Loucy (cell line): ENCODE measurements around the gene TMA7B.

Experiments used
- CTCF ChIP-seq: fragments of 200-600 bp; sonication (generic); conservative IDR thresholded peaks from 2 replicates; pipeline ENCODE4 v1.5.1; 2014; ENCODE audit warnings: mild to moderate bottlenecking, antibody characterized with exemption, low read length
- EZH2phosphoT487 ChIP-seq: fragments of 200-600 bp; IDR thresholded peaks from 2 replicates; pipeline ENCODE4 v1.6.1; 2018; ENCODE audit warnings: antibody characterized with exemption, mild to moderate bottlenecking, moderate library complexity, borderline replicate concordance

DNA sequence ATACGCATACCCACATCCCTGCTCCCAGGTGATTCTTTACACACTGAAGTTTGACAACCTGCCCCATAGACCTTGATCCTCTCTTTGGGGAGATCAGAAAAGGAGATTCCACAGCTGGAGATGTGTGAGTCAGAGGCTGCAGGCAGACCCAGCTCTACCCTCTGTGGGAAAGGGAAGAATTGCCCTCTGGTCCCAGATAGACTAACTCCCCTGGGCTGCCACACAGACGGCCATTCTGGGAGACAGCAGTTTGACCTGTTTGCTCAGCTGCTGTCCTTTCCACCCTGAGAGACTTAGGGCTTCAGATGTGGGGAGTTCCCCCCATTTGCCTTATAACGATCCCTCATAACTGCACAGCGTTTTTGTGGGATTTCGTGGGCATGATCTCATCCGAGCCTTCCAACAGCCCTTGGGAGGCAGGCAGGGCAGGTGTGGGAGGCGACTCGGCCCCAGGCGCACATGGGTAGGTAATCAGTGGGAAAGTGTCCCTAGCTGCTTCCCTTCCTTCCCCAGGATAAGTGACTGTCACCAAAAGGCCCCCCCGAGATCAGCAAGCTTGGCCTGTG lies 48.6 kb downstream of the TMA7B start:
- no peak for TF ChIP-seq EZH2phosphoT487
- TF ChIP-seq CTCF, result no peak
